Pulmonary artery endothelial cell (primary cell): ENCODE measurements around the gene ERAP2. TPM values are rescaled to one million over a fixed set of nuclear protein-coding genes. Genes with fewer than 3 reads are reported as not detected.
"Not testable (repeated sequence)": the region's sequence is repeated elsewhere in the genome, so short reads cannot be mapped to it uniquely, and the experiment has no call there.

ENCODE experiments used
- DNase-seq: peaks from one replicate; pipeline ENCODE4 v3.0.0-alpha.2; 2011; ENCODE audit warnings: low read depth, low spot score
- total RNA-seq: library from RNA; depleted of rRNA; stranded (reverse); fragments of >200 nt; gene quantifications from 2 replicates; pipeline ENCODE4 v1.2.3, GENCODE V29; 2014

ERAP2 gene
- total RNA-seq, 1 donor from 2014 or later, result 5.6 TPM

DNA sequence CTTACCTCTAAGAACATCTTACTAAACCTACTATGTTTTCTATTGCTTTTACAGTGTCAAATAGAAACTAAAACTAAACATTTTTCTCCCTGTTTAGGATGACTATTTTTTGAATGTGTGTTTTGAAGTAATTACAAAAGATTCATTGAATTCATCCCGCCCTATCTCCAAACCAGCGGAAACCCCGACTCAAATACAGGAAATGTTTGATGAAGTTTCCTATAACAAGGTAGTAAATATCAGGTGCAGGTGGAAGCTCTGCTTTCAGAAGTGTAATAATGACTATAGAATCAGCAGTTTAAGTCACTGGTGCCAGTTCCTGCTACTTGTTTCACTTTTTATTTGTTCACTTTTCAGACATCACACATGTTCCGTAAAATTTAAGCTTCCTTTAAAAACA lies 20.0 kb downstream of the ERAP2 start:
- DNase-seq, result no peak

DNA sequence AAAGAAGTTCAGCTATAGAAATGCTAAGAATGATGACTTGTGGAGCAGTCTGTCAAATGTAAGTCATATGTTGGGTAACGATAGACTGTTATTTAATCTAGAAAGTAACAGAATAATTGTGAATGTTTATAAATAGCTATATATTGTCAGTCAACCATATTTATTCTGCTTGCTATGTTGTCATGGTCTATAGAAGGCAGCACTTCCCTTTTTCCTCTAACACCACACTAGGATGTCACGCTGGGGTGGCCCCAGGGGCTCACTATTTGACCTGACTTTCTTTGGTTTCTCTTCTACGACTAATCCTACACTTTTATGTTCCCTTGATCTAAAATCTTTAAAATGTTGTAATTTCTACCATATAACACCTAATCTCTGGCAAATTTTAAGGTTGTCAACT lies 20.5 kb downstream of the ERAP2 start:
- DNase-seq, result no peak

DNA sequence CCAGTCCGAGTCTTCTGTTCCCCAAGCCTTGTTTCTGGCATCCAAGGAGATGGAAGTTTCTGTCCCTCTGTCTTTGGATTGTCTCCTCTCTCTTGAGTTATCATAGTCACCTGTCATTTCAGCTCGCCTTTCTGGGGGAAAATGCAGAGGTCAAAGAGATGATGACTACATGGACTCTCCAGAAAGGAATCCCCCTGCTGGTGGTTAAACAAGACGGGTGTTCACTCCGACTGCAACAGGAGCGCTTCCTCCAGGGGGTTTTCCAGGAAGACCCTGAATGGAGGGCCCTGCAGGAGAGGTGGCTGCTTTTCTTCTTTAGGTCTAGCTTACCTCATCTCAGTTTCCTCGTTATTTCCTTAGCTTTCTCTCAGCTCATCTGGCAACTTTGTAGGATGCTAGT lies 25.1 kb downstream of the ERAP2 start:
- no peak for DNase-seq

DNA sequence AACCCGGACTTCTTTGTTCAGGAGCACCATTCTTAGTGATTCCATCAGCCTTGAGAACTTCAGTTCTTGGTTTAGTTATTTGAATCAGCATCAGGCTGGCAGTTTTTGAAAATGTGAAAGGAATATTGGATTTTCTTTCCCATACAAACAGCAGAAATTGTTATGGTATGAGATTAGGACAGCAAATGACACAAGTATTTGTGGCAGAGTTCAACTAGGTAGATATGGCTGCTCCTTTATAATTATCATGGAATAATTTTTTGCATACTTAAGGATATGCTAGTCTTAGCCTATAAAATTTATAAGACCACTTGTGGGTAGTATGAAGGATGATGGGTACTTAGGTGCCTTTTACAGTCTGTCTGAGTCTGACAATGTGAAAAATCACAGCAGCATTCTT lies 25.5 kb downstream of the ERAP2 start:
- DNase-seq, result no peak

DNA sequence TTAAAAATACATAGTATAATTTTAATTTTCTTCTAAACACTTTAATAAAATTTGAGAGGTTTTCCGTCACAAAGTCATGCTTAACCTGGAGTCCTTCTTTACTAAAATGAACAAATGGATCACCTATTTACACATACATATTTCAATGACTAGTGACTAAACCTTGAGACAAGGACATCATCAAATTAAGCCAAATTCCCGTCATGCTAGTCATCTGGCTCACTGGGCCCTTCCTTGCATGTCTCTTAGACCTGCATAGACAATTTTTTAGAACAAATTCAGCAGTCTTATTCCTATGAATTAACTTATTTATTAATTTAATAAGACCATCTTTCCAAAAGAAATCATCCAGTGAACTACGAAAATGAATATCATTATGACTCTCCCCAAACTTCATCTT lies 26.6 kb downstream of the ERAP2 start:
- DNase-seq, result no peak

DNA sequence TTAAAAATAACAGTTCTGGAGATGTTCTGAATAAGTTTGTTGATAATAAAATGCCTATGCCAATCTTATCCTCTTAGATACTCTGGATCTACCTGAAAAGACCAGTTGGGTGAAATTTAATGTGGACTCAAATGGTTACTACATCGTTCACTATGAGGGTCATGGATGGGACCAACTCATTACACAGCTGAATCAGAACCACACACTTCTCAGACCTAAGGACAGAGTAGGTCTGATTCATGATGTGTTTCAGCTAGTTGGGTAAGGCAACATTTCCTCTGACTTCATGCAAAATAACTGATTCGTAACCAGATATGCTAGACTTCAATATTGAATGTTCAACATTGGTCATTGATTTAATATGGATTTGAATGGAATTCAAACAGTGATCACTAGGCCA lies 27.0 kb downstream of the ERAP2 start:
- DNase-seq, result no peak

DNA sequence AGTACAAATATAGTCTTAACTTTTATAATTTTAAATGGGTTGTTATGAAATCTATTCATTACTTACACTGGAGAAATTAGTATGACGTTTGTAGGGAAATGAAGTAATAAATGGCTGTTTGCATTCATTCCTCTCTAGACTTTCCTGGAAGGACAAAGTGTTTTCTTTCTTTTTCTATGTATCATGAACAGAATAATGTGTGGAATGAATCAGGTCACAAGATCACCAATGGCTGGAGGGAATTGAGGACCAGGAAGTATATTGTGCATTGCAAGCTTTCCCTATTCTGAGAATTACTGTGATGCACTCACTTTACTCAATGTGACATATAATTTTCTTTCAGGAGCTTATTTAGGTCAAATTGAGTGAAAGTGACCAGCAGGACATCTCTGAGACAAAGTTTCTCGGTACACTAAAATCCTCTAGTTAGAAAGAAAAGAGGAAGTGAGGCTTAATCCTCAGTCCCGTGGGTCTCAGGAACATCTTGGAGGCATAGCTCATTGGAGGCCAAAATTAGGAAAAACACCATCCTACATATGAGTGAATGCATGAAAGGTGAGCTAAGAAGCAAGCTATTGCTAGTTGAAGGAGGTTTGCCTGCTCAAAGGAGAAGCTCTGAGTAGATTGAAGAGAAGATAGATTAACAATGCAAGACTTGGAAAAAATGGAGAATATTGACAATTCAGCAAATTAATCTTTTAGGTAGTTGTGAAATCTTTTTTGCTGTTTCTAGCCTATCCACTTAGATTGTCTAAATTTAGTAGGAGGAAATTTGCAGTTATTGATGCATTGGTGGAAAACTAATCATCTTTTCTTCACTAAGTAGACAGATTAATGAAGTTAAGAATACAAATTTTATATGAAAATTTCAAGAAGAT lies 28.0 kb downstream of the ERAP2 start:
- no peak for DNase-seq

DNA sequence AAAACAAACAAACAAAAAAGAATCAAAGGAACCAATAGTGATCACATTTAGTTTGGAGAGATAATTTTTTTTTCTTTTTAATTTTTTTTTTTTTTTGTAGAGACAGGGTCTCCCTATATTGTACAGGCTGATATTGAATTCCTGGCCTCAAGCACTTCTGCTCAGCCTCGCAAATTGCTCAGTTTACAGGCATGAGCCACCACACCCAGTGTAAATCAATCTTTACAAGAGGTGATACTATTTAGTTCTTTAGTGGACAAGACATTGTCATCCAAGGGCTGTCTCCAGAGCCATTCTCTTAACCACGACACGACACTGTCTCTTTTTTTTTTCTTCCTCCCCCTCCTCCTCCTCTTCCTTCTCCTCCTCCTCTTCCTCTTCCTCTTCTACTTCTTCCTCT lies 29.6 kb downstream of the ERAP2 start:
- no peak for DNase-seq

DNA sequence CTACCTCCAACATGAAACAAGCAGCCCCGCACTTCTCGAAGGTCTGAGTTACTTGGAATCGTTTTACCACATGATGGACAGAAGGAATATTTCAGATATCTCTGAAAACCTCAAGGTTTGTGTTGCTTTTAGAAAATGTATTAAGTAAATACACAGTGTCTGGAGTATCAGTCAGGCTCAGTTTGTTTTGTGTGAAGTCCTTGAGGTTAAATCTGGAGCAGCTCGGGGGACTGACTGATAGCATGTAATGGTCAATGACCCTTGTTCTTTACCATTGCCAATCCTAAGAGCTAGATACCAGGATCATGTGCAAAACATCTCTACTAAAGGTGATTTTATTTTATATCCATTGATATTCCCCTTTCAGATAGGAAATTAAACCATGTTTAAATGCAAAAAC lies 32.7 kb downstream of the ERAP2 start:
- no peak for DNase-seq

DNA sequence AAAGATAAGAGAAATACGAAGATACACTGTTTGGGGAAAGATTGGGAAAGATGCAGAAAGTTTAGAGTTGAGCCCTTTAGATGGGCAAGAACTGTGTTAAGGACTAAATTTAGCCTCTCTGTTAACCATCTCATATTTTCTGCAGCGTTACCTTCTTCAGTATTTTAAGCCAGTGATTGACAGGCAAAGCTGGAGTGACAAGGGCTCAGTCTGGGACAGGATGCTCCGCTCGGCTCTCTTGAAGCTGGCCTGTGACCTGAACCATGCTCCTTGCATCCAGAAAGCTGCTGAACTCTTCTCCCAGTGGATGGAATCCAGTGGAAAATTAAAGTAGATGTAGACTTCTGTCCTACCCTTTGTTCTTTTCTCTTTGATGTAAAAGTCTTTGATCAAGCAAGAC lies 33.1 kb downstream of the ERAP2 start:
- no peak for DNase-seq

DNA sequence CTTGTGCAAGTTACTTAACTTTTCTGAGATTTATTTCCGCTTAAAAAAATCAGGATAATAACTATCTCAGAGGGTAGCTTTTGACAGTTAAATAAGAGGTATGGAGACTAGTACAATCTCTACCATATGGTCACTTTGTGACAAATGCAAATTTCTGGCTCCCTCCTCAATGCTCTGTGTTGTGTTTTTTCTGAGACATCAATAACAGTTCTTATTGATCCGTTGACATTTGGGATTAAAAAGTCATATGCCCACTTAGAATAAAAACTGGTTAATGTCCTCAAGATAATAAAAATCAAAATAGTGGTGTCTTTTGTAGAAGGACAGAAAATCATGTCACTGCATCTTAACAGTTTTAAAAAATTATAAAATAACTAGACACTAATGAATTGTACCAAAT lies 34.8 kb downstream of the ERAP2 start:
- no peak for DNase-seq

DNA sequence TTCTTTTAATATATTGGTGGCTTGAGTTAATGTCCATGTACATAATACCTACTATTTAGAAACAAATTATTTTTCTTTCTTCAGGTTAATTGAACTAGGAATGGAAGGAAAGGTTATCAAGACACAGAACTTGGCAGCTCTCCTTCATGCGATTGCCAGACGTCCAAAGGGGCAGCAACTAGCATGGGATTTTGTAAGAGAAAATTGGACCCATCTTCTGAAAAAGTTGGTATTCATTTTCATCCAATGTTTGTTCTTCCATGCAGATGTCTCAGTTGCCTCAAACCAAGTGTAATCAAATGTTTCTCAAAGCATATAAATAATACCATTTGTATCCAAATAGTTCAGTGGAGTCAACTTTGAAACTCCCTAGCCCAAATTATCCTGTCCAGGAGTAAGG lies 36.9 kb downstream of the ERAP2 start:
- DNase-seq, result no peak

DNA sequence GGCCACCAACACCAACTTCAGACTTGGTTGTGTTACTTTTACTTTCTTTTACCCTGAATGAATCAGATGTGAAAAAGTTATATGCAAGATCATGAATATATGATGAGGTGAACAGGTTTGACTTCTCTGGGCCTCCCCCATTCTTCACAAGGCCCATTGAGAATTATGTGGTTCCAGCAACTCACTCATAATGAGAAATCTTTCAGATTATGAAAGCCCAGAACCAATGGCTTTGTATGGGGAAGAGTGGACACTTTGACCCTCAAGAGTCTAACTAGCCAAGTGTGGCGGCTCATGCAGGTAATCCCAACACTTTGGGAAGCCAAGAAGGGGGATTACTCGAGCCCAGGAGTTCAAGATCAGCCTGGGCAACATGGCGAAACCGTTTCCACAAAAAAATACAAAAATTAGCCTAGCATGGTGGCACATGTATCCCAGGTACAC lies 43.5 kb downstream of the ERAP2 start:
- no peak for DNase-seq

DNA sequence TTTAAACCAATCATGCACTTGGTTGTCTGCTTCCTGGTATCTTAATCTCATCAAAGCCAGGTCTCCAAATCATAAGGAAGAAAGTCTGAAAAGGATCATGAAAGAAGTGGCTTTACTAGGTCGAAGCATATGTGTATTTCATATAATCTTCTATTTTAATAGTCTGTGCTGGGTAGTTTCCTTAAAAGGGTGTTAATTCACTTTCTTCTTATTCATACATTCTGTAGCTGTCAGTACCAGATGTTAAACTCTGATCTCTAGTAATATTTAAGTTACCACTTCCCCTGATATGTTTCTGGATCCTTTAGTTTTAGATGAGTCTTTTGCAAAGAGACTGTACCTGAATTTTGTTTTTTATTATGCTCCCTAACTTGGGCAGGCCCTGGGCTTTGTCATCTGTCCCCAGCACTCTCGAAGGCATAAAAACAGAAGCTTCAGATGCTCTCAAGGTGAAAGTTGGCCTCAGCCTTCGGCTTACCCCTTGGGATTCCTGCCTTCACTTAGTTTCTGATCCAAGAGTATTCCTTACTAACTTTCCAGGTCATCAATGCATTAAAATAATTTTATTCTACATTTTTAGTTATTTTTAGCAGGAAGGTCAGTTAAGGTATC lies 44.5 kb downstream of the ERAP2 start:
- no peak for DNase-seq

DNA sequence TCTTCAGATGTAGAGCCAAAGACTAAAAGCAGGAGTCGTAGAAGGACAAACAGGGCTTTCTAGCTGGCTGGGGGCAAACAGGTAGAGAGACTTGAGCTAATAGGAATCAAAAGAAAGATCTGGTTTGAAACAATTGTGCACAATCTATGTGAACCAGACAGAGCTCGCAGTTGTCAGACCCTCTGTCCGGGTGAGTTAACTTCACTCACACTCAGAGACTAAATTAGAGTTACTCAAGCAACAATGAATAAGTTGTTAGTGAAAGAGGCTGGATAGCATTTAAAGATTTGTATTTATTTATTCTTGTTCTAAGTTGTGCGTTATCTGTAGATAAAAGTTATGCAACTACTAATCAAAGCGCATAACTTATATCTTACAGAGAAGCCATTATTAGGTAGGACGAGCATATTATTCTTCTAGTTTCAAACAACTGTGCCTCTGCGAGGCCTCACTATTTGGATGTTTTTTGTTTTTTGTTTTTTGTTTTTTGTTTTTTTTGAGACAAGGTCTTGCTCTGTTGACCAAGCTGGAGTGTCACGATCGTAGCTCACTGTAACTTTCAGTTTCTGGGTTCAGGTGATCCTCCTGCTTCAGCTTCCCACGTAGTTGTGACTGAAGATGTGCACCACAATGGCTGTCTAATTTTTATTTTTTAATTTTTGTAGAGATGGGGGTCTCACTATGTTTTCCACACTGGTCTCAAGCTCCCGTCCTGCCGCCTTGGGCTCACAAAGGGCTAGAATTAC lies 46.4 kb downstream of the ERAP2 start:
- no peak for DNase-seq

DNA sequence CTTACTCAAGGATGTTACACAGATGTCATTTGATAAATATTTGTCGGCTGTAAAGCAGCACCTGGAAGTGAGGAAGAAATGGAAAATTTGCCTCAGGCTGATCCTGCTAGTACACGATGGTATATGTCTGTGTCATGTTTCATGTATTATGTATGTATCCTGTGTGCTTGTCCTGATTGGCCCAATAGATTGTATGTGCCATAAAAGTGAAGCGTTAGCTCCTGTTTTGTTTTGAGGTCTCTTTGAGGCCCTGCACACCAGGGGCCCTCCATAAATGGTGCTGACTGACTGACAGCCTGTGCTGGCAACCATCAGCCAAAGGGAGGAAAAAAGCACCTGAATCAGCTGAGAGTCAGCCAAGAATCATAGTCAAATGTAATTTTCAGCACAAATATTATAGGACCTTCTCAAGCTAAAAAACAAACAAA lies 47.7 kb downstream of the ERAP2 start:
- DNase-seq, result no peak

DNA sequence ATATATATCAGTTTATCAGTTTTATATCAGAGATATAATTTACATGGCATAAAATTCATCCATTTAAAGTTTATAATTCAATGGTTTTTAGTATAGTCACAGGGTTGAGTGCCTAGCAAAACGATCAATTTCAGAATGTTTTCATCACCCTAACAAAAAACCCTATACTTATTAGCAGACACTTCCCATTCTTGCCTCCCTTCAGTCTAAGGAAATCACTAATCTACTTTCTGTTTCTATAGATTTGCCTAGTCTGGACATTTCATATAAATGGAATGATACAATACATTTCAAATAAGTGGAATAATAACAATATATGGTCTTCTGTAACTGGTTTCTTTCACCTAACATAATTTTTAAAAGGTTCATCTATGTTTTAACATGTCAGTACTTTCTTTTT lies 50.0 kb downstream of the ERAP2 start:
- no peak for DNase-seq

DNA sequence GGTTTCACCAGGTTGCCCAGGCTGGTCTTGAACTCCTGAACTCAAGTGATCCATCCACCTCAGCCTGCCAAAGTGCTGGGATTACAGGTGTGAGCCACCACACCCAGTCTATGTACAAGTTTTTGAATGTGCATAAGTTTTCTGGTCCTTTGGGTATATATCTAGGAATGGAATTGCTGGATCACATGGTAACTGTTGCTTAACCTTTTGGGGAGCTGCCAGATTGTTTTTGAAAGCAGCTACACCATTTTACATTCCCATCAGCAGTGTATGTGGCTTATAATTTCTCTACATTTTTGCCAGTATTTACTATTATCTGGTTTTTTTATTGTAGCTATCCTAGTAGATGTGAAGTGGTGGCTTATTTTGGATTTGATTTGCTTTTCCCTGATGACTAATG lies 50.7 kb downstream of the ERAP2 start:
- no peak for DNase-seq

DNA sequence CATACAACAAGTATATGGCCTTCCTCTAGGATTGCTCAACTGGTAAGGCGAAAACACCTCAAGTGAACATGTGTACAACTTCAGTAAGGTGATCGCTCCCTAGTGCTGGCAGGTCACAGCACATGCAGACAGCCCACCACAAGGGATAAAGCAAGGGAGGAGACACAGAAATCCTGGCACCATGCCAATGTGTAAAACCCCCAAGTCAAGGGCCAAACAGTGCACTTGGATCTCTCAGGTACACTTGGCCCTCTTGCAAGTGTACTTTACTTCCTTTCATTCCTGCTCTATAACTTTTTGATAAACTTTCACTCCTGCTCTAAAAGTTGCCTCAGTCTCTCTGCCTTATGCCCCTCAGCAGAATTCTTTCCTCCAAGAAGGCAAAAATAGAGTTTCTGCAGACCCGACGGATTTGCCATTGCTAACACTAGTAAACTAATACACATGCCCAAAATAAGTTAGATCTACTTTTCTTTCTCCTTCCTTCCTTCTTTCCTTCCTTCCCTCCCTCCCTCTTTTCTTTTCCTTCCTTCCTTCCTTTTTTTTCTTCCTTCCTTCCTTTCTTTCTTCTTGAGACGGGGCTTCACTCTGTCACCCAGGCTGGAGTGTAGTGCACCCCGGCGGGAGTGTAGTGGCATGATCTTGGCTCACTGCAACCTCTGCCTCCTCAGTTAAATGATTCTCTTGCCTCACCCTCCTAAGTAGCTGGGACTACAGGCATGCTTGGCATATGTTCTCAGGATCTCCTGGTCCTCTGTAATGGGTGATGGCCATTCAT lies 52.8 kb downstream of the ERAP2 start:
- DNase-seq, result no peak

DNA sequence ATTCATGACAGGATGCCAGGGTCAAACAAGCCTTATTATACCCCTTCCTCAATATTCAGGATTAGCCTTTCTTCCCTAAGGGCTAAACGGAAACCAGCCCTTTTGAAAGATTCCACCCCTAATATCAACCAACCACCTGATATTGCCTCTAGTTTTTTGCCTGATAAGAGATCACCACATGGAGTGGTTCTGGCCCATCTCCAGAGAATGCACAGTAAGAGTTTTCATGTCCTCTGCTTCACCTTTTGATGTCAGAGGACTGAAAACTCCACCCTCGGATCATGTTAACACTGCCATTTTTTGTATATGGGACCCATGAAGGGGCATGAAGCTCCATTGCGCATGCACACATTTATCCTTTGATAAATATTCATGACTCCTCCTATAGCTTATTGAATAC lies 53.8 kb downstream of the ERAP2 start:
- no peak for DNase-seq

DNA sequence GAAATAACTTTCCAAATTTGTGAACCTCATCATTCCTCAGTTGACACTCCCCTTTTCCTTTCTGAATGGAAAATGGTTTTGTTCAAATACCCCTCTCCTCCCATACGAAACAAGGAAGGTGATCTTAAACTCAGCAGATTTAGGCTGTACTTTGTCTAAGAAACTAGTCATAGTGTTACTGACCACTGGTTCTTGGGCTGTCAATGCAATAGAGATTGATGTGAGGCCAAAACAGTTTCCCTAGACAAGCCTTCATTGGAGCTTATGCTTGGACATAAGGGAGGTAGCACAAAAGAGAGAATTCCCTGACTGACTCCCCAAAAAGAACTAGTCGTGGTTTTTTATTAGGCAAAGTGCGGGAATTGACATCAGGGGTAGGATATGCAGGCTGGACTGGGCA lies 54.3 kb downstream of the ERAP2 start:
- DNase-seq, result no peak

DNA sequence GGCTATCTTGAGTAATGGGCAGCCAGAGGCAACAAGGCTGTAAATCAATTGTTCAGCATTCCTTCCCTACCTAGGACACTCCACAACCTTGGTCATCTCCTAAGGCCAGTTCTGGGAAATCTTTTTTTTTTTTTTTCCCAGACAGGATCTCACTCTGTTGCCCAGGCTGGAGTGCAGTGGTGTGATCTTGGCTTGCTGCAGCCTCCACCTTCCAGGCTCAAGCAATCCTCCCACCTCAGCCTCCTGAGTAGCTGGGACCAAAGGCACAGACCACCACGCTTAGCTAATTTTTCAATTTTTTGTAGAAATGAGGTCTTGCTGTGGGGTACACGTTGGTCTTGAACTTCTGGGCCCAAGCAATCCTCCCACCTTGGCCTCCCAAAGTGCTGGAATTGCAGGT lies 54.7 kb downstream of the ERAP2 start:
- DNase-seq, result not testable (repeated sequence)
